GM21423 (cell line): ENCODE results near the gene THSD4.
"Not testable (repeated sequence)": the region's sequence is repeated elsewhere in the genome, so short reads cannot be mapped to it uniquely, and the experiment has no call there.

Source experiments
- ATAC-seq: cut with Tn5 transposase; IDR thresholded peaks from one replicate; pipeline ENCODE4 v1.9.1; 2021; ENCODE audit warnings: mild to moderate bottlenecking, moderate library complexity; ENCODE audit not compliant: unreplicated experiment

THSD4 gene

GRCh38 chr15:71400294-71400693, 285.0 kb downstream of the THSD4 start:
- ATAC-seq: no peak

- ATAC-seq: not testable (repeated sequence)
Measured at GRCh38 chr15:71401728-71402127, 286.5 kb downstream of the THSD4 start.

GRCh38 chr15:71409541-71409940, 294.3 kb downstream of the THSD4 start:
- ATAC-seq: no peak

GRCh38 chr15:71410347-71410746, 295.1 kb downstream of the THSD4 start:
- ATAC-seq: no peak

- ATAC-seq: no peak
Measured at GRCh38 chr15:71411538-71412482, 296.5 kb downstream of the THSD4 start.

- ATAC-seq: no peak
Measured at GRCh38 chr15:71413419-71413818, 298.1 kb downstream of the THSD4 start.

- ATAC-seq: no peak
Measured at GRCh38 chr15:71414853-71415252, 299.6 kb downstream of the THSD4 start.

- no peak for ATAC-seq
Measured at GRCh38 chr15:71422530-71423259, 307.4 kb downstream of the THSD4 start.

GRCh38 chr15:71424765-71425164, 309.5 kb downstream of the THSD4 start:
- ATAC-seq: no peak

- ATAC-seq: no peak
Measured at GRCh38 chr15:71425388-71425787, 310.1 kb downstream of the THSD4 start.

- ATAC-seq: no peak
Measured at GRCh38 chr15:71426792-71427191, 311.5 kb downstream of the THSD4 start.

GRCh38 chr15:71430782-71431181, 315.5 kb downstream of the THSD4 start:
- no peak for ATAC-seq

GRCh38 chr15:71431343-71432336, 316.4 kb downstream of the THSD4 start:
- no peak for ATAC-seq

GRCh38 chr15:71433402-71433801, 318.1 kb downstream of the THSD4 start:
- no peak for ATAC-seq

GRCh38 chr15:71434774-71435173, 319.5 kb downstream of the THSD4 start:
- no peak for ATAC-seq

GRCh38 chr15:71435552-71435951, 320.3 kb downstream of the THSD4 start:
- no peak for ATAC-seq

- no peak for ATAC-seq
Measured at GRCh38 chr15:71436854-71437253, 321.6 kb downstream of the THSD4 start.

GRCh38 chr15:71437404-71437803, 322.1 kb downstream of the THSD4 start:
- ATAC-seq: no peak

GRCh38 chr15:71437919-71438318, 322.6 kb downstream of the THSD4 start:
- no peak for ATAC-seq

GRCh38 chr15:71439478-71439877, 324.2 kb downstream of the THSD4 start:
- not testable (repeated sequence) for ATAC-seq
